Measurements from ENCODE around the gene GPC6. TPM values are rescaled to one million over a fixed set of nuclear protein-coding genes. Genes with fewer than 3 reads are reported as not detected.
A peak's percentile ranks its signal among the peaks of the same experiment; 100 is the strongest.

GPC6 gene
- total RNA-seq, 6 donors from 2014 or later = 1.3 to 7.3 (median 3.4) TPM

DNA sequence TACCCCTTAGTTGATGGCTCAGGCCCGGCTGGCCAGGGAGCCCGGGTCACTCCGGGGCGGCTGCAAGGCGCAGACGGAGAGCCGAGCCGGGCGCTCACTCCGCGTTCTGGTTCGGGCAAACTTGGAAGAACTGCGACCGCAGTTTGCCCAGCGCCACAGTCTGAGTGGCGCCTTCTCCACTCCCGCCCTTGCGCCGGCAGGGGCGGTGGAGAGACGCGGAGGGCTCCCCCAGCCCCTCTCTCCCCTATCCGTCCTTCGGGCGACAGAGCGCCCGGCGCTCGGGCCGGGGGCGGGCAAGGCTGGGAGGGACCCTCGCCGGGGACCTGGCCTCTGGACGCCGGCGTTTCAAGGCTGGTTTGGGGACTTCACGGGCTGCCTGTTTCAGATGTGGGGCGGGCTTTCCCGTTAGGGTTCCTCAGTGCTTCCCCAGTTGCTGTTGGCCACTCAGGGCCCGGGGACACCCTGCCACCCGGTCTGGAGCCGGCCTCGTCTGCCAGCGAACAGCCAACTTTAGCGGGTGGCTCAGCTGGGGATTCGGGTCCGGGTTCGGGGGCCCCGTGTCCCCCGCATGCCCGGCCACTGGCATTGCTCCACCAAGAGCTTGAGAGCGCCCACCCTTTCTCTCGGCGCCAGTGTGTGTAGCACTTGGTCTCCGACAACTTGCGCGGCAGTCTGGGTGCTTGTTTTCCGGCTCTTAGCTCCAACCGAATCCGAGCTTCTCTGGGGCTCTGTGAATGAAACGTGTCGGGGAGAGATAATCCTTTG lies 1.5 kb downstream of the GPC6 start:
- Histone ChIP-seq H3K9me3 (no peaks in the 10 kb centered on the region), H3K27ac (peak overlapping the region in 3 of 4 donors; percentile 24 to 78 (median 75)), H3K27me3 (peaks cover 0 to 13% (median 4%) of the 10 kb centered on the region in 4 donors), H3K4me1 (peaks cover 0 to 24% (median 9%) of the 10 kb centered on the region in 4 donors), H3K4me3 (peak overlapping the region; percentile 19 to 57 (median 49)), H3K36me3 (no peaks in the 10 kb centered on the region)
- WGBS, 2 donors = 2% methylated on average over 33 of the region's 62 CpGs
- TF ChIP-seq POLR2AphosphoS5 (IDR thresholded peaks at IDR 0.05) = no peak
- TF ChIP-seq, protein P1, sequence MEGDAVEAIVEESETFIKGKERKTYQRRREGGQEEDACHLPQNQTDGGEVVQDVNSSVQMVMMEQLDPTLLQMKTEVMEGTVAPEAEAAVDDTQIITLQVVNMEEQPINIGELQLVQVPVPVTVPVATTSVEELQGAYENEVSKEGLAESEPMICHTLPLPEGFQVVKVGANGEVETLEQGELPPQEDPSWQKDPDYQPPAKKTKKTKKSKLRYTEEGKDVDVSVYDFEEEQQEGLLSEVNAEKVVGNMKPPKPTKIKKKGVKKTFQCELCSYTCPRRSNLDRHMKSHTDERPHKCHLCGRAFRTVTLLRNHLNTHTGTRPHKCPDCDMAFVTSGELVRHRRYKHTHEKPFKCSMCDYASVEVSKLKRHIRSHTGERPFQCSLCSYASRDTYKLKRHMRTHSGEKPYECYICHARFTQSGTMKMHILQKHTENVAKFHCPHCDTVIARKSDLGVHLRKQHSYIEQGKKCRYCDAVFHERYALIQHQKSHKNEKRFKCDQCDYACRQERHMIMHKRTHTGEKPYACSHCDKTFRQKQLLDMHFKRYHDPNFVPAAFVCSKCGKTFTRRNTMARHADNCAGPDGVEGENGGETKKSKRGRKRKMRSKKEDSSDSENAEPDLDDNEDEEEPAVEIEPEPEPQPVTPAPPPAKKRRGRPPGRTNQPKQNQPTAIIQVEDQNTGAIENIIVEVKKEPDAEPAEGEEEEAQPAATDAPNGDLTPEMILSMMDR (IDR thresholded peaks at IDR 0.05) = peak in 2 of 6 experiments; percentile 14 to 45
- peak; percentile 69 to 89 for ATAC-seq (ENCODE audit: low FRiP score in 2 of 2)
- peak in 1 of 2 donors; percentile 87 for DNase-seq

DNA sequence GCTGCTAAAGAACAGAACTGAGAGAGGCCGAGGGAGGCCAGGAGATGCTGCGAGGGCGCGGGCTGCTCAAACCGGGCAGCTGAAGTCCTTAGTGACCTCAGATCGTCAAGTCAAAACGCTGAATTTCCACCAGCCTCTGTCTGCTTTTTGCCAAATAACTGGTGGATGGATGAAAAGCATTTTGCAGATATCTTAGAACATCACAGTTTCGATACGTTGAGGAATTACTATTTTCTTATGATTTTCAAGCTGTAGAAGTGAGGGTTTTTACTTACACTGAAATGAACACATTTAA lies 2.0 kb downstream of the GPC6 start:
- ATAC-seq (ENCODE audit: low FRiP score in 2 of 2) (no peak), DNase-seq (no peak)
- Histone ChIP-seq H3K4me3 (peak overlapping the region in 3 of 4 donors; percentile 44 to 57 (median 54)), H3K36me3 (no peaks in the 10 kb centered on the region), H3K9me3 (no peaks in the 10 kb centered on the region), H3K27ac (peak overlapping the region in 2 of 4 donors; percentile 75 to 78), H3K4me1 (peaks cover 0 to 24% (median 9%) of the 10 kb centered on the region in 4 donors), H3K27me3 (peaks cover 0 to 13% (median 4%) of the 10 kb centered on the region in 4 donors)
- 2% methylated on average over 9 of the region's 9 CpGs for WGBS, 2 donors
- no peak for TF ChIP-seq POLR2A (IDR thresholded peaks at IDR 0.05)
- TF ChIP-seq POLR2AphosphoS5 (IDR thresholded peaks at IDR 0.05) = no peak
- no peak for TF ChIP-seq EP300 (IDR thresholded peaks at IDR 0.05)
- TF ChIP-seq, protein P1 (IDR thresholded peaks at IDR 0.05) = no peak

DNA sequence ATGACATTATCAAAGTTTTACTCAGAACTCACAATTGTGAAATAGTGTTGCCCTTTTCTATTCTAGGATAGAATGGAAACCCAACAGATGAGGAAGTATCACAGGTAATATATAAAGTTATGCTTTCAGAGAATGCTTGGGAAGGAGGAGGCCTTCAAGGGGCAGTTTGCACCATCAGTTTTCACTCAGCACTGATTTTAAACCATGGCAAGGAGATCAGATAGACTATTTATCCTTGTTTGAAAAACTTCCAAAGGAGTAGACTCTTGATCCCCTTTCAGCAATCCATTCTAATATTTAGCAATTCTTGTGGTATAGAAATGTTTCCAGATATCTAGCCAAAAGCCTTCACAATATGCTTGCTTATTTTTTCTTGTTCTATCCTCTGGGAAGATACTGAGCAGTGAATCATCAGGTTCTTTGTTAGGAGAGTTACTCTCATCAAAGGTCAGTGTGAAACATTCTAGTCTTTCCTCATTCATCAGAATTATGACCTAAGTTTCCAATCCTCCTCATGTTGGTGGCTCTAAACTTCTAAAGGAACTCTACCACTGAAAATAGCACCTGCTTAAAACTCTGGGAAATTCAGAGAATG lies 3.8 kb downstream of the GPC6 start:
- ATAC-seq (ENCODE audit: low FRiP score in 2 of 2) (peak in 1 of 2 donors; percentile 13), DNase-seq (no peak)
- Histone ChIP-seq H3K27ac (no peak overlapping the region), H3K4me3 (no peak overlapping the region), H3K27me3 (peaks cover 0 to 13% (median 4%) of the 10 kb centered on the region in 4 donors), H3K36me3 (no peaks in the 10 kb centered on the region), H3K9me3 (no peaks in the 10 kb centered on the region), H3K4me1 (peaks cover 0 to 24% (median 9%) of the 10 kb centered on the region in 4 donors)
- TF ChIP-seq POLR2A (IDR thresholded peaks at IDR 0.05) (no peak), POLR2AphosphoS5 (IDR thresholded peaks at IDR 0.05) (no peak)

DNA sequence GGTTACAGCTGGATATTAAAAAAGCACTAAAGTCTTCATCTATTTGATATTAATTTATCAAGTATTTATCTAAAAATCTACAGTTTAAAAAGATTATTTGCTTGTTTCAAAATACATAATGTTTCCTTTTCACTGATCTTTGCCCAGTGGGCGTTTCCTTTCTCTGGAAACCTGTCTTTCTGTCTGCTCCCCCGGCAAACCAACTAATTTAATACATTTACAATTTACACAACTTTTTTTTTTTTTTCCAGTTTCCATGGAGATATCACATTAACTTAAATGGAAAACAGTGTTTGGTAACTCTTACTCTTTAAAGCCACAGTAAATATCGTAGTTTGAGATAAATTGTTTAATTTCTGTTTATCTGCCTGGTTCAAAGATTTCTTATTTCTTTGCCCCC lies 5.3 kb downstream of the GPC6 start:
- H3K4me3 ChIP-seq = no peak overlapping the region
- H3K36me3 ChIP-seq = no peaks in the 10 kb centered on the region
- no peaks in the 10 kb centered on the region for H3K9me3 ChIP-seq
- H3K27me3 ChIP-seq = peaks cover 0 to 13% (median 4%) of the 10 kb centered on the region in 4 donors
- TF ChIP-seq EP300 (IDR thresholded peaks at IDR 0.05) = no peak
- WGBS, 2 donors = 64 to 72% methylated on average over 3 of the region's 3 CpGs
- DNase-seq (no peak), ATAC-seq (ENCODE audit: low FRiP score in 2 of 2) (no peak)
- peaks cover 0 to 19% (median 6%) of the 10 kb centered on the region in 4 donors for H3K4me1 ChIP-seq
- no peak overlapping the region for H3K27ac ChIP-seq

DNA sequence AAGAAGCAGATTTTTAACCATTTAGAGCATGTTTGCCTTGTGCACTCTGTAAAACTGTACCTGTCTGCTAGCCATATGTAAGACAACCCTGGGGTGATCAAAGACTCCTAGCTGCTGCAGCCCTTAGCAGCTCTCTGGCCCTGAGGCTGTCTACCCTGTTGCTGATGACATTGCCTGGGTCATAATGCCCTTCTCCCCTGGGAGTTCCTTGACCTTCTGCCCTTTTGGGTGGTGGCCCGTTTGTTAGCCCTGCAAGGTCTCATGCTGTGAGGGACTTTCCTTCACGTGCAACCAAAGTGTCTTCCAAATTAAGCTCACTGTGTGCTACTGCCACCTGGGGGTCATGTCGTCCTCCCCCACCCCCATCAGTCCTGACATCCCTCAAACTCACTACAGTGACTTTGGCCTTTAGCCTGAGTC lies 7.4 kb downstream of the GPC6 start:
- TF ChIP-seq POLR2A (IDR thresholded peaks at IDR 0.05) = no peak
- TF ChIP-seq, protein P1 (IDR thresholded peaks at IDR 0.05) = no peak
- TF ChIP-seq POLR2AphosphoS5 (IDR thresholded peaks at IDR 0.05) = no peak
- TF ChIP-seq EP300 (IDR thresholded peaks at IDR 0.05) = no peak

More for the DNA sequence above, 7.4 kb downstream of the GPC6 start:
- no peak overlapping the region for H3K27ac ChIP-seq
- DNase-seq = no peak
- H3K36me3 ChIP-seq = no peaks in the 10 kb centered on the region
- WGBS, 2 donors = 53 to 59% methylated on average over 3 of the region's 3 CpGs
- H3K4me3 ChIP-seq = no peak overlapping the region
- no peaks in the 10 kb centered on the region for H3K4me1 ChIP-seq
- ATAC-seq (ENCODE audit: low FRiP score in 2 of 2) = no peak
- no peaks in the 10 kb centered on the region for H3K27me3 ChIP-seq
- H3K9me3 ChIP-seq = peaks cover 0 to 12% (median 2%) of the 10 kb centered on the region in 4 donors
